ENCODE data around the gene DHRSX.
"Not testable (repeated sequence)": the region's sequence is repeated elsewhere in the genome, so short reads cannot be mapped to it uniquely, and the experiment has no call there.

DHRSX gene

GRCh38 chrX:2423282-2423681 lies 77.5 kb downstream of the DHRSX start:
- H3K36me3 ChIP-seq (ENCODE audit: insufficient read depth): no peaks in the 10 kb centered on the region
- no peak overlapping the region for H3K27ac ChIP-seq
- TF ChIP-seq CTCF (conservative IDR thresholded peaks at IDR 0.05; ENCODE audit: low read depth, low read length): no peak

GRCh38 chrX:2419418-2419817 lies 81.4 kb downstream of the DHRSX start:
- not testable (repeated sequence) for H3K4me3 ChIP-seq (IDR thresholded peaks at IDR 0.05; ENCODE audit: insufficient read depth, low read depth, low read length); H3K79me2 ChIP-seq (ENCODE audit: insufficient read depth, low read depth); H4K20me1 ChIP-seq (ENCODE audit: insufficient read depth); H2AFZ ChIP-seq (ENCODE audit: low read depth); H3K4me2 ChIP-seq; H3K27me3 ChIP-seq (ENCODE audit: insufficient read depth, low read depth); H3K36me3 ChIP-seq (ENCODE audit: insufficient read depth); H3K4me1 ChIP-seq (ENCODE audit: low read depth, poor library complexity, severe bottlenecking); H3K27ac ChIP-seq; H3K9ac ChIP-seq

More at GRCh38 chrX:2423282-2423681, 77.5 kb downstream of the DHRSX start:
- no peaks in the 10 kb centered on the region for H3K27me3 ChIP-seq (ENCODE audit: insufficient read depth, low read depth)
- H3K4me1 ChIP-seq (ENCODE audit: low read depth, poor library complexity, severe bottlenecking): no peaks in the 10 kb centered on the region
- H2AFZ ChIP-seq (ENCODE audit: low read depth): no peak overlapping the region
- no peaks in the 10 kb centered on the region for H4K20me1 ChIP-seq (ENCODE audit: insufficient read depth)
- no peak overlapping the region for H3K9ac ChIP-seq
- no peak overlapping the region for H3K4me2 ChIP-seq
- no peak overlapping the region for H3K4me3 ChIP-seq (IDR thresholded peaks at IDR 0.05; ENCODE audit: insufficient read depth, low read depth, low read length)
- H3K79me2 ChIP-seq (ENCODE audit: insufficient read depth, low read depth): no peaks in the 10 kb centered on the region

- no peak overlapping the region for H3K27ac ChIP-seq
- TF ChIP-seq CTCF (conservative IDR thresholded peaks at IDR 0.05; ENCODE audit: low read depth, low read length): no peak
Observed at GRCh38 chrX:2418000-2418399, 82.8 kb downstream of the DHRSX start.

DNA sequence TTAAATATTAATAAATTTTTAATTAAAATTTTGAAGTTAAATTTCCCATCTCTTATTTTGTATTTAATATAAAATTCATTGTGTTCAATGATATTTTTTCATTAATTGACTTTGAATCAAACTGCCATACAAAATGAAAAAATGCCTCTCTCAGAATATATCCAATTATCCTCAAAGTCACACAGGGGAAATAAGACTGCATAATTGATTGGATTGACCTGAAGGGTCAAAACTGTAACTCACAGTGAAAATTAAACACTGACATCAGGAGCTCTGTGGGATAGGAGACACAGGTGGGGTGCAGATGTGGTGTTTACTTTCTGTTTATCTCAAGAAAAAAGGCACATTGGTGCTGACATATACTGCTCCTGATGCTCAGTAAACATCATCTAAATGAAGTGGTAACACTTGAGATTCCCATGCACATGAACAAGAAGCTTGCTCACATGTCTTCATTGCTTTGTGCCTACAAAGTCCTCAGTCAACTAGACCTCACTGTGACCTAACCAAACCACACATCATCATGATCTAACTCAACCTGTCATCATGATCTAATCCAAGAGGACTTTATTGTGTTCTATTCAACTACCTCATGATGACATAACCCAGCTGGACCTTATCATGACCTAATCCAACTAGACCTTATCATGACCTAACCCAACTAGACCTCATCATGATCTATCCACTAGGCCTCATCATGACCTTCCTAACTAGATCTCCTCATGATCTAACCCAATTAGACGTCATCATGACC lies 83.7 kb downstream of the DHRSX start:
- Histone ChIP-seq H3K4me3 (IDR thresholded peaks at IDR 0.05; ENCODE audit: insufficient read depth, low read depth, low read length) (no peak overlapping the region), H3K4me2 (no peak overlapping the region), H3K27ac (no peak overlapping the region), H3K9ac (no peak overlapping the region), H3K36me3 (ENCODE audit: insufficient read depth) (no peaks in the 10 kb centered on the region), H4K20me1 (ENCODE audit: insufficient read depth) (no peaks in the 10 kb centered on the region), H2AFZ (ENCODE audit: low read depth) (no peak overlapping the region), H3K79me2 (ENCODE audit: insufficient read depth, low read depth) (no peaks in the 10 kb centered on the region), H3K27me3 (ENCODE audit: insufficient read depth, low read depth) (no peaks in the 10 kb centered on the region), H3K4me1 (ENCODE audit: low read depth, poor library complexity, severe bottlenecking) (no peaks in the 10 kb centered on the region)
- no peak for TF ChIP-seq CTCF (conservative IDR thresholded peaks at IDR 0.05; ENCODE audit: low read depth, low read length)

More at GRCh38 chrX:2418000-2418399, 82.8 kb downstream of the DHRSX start:
- Histone ChIP-seq H2AFZ (ENCODE audit: low read depth) (no peak overlapping the region), H4K20me1 (ENCODE audit: insufficient read depth) (no peaks in the 10 kb centered on the region), H3K4me3 (IDR thresholded peaks at IDR 0.05; ENCODE audit: insufficient read depth, low read depth, low read length) (no peak overlapping the region), H3K4me1 (ENCODE audit: low read depth, poor library complexity, severe bottlenecking) (no peaks in the 10 kb centered on the region), H3K79me2 (ENCODE audit: insufficient read depth, low read depth) (no peaks in the 10 kb centered on the region), H3K4me2 (no peak overlapping the region), H3K27me3 (ENCODE audit: insufficient read depth, low read depth) (no peaks in the 10 kb centered on the region), H3K9ac (no peak overlapping the region), H3K36me3 (ENCODE audit: insufficient read depth) (no peaks in the 10 kb centered on the region)

DNA sequence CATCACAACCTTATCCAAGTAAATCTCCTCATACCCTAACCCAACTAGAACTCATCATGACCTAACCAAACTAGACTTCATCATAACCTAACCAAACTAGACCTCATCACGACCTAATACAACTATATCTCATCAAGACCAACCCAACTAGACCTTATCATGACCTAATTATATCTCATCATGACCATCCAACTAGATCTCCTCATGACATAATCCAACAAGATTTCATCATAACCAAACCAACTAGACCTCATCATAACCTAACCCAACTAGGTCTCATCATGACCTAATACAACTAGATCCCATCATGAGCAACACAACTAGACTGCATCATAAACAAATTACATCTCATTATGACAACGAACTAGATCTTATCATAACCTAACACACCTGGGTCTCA lies 86.4 kb downstream of the DHRSX start:
- H3K4me2 ChIP-seq: no peak overlapping the region
- no peak overlapping the region for H3K27ac ChIP-seq
- no peaks in the 10 kb centered on the region for H3K36me3 ChIP-seq (ENCODE audit: insufficient read depth)
- H4K20me1 ChIP-seq (ENCODE audit: insufficient read depth): no peaks in the 10 kb centered on the region
- no peak overlapping the region for H2AFZ ChIP-seq (ENCODE audit: low read depth)
- no peaks in the 10 kb centered on the region for H3K4me1 ChIP-seq (ENCODE audit: low read depth, poor library complexity, severe bottlenecking)
- H3K9ac ChIP-seq: no peak overlapping the region
- H3K27me3 ChIP-seq (ENCODE audit: insufficient read depth, low read depth): no peaks in the 10 kb centered on the region
- no peak for TF ChIP-seq CTCF (conservative IDR thresholded peaks at IDR 0.05; ENCODE audit: low read depth, low read length)
- H3K79me2 ChIP-seq (ENCODE audit: insufficient read depth, low read depth): no peaks in the 10 kb centered on the region
- no peak overlapping the region for H3K4me3 ChIP-seq (IDR thresholded peaks at IDR 0.05; ENCODE audit: insufficient read depth, low read depth, low read length)
